Keratinocyte (primary cell): ENCODE measurements around the gene NPHS1. TPM values are rescaled to one million over a fixed set of nuclear protein-coding genes. Genes with fewer than 3 reads are reported as not detected.

Experiments used
- DNase-seq: peaks from one replicate; pipeline ENCODE4 v3.0.0-alpha.2; 2011; ENCODE audit warnings: low read depth, missing footprints, low spot score
- FAIRE-seq: peaks from 2 replicates; lab custom pipeline; 2011; peaks lifted over from hg19 to GRCh38; lab: Jason Lieb, UNC
- H2AFZ ChIP-seq: 2 replicates; pipeline ENCODE4 v1.6.0; 2012; ENCODE audit warnings: low read length, control low read depth, inconsistent platforms; ENCODE audit not compliant: control insufficient read depth
- H3K27ac ChIP-seq: 2 replicates; pipeline ENCODE4 v1.5.1; 2011; ENCODE audit warnings: low read length; ENCODE audit not compliant: control insufficient read depth, insufficient read depth
- H3K27me3 ChIP-seq: 3 replicates; pipeline ENCODE4 v1.6.0; 2011; ENCODE audit warnings: low read length; ENCODE audit not compliant: control insufficient read depth, insufficient read depth; ENCODE audit errors: extremely low read depth
- H3K36me3 ChIP-seq, 2 experiments: 2 replicates in 1 of 2; 3 replicates in 1 of 2; pipeline ENCODE4 v1.5.1; 2011; ENCODE audit warnings: low read length in 2 of 2, mild to moderate bottlenecking in 1 of 2; ENCODE audit not compliant: control insufficient read depth in 2 of 2, insufficient read depth in 2 of 2; ENCODE audit errors: extremely low read depth in 1 of 2
- H3K4me1 ChIP-seq: 3 replicates; pipeline ENCODE4 v1.5.1; 2011; ENCODE audit warnings: low read length; ENCODE audit not compliant: control insufficient read depth, insufficient read depth; ENCODE audit errors: extremely low read depth
- H3K4me2 ChIP-seq: 3 replicates; pipeline ENCODE4 v1.6.0; 2011; ENCODE audit warnings: low read depth, low read length; ENCODE audit not compliant: control insufficient read depth, insufficient read depth; ENCODE audit errors: extremely low read depth
- H3K4me3 ChIP-seq, 3 experiments: fragments of 200-600 bp in 1 of 3; sonication (generic) in 1 of 3; 2 replicates in 2 of 3; 3 replicates in 1 of 3; pipeline ENCODE4 v1.5.1; 2011 to 2016; ENCODE audit warnings: low read length in 3 of 3, mild to moderate bottlenecking in 3 of 3, control low read depth in 2 of 3, inconsistent platforms in 1 of 3, low read depth in 1 of 3, mixed read lengths in 1 of 3, mixed run types in 1 of 3, moderate library complexity in 1 of 3; ENCODE audit not compliant: control insufficient read depth in 2 of 3, insufficient read depth in 2 of 3; ENCODE audit errors: extremely low read depth in 1 of 3
- H3K79me2 ChIP-seq: 2 replicates; pipeline ENCODE4 v1.6.0; 2012; ENCODE audit warnings: low read length; ENCODE audit not compliant: control insufficient read depth, insufficient read depth
- H3K9ac ChIP-seq: 3 replicates; pipeline ENCODE4 v1.6.0; 2011; ENCODE audit warnings: low read length; ENCODE audit not compliant: control insufficient read depth, insufficient read depth; ENCODE audit errors: extremely low read depth
- H3K9me1 ChIP-seq: 3 replicates; pipeline ENCODE4 v1.6.0; 2011; ENCODE audit warnings: low read length; ENCODE audit not compliant: control insufficient read depth, insufficient read depth; ENCODE audit errors: extremely low read depth
- H3K9me3 ChIP-seq: 2 replicates; pipeline ENCODE4 v1.5.1; 2012; ENCODE audit warnings: low read depth, low read length; ENCODE audit not compliant: control insufficient read depth
- H4K20me1 ChIP-seq: 3 replicates; pipeline ENCODE4 v1.6.0; 2011; ENCODE audit warnings: low read length; ENCODE audit not compliant: control insufficient read depth, insufficient read depth; ENCODE audit errors: extremely low read depth
- EZH2 ChIP-seq: IDR thresholded peaks from one replicate; pipeline ENCODE4 v1.6.1; 2012; ENCODE audit warnings: inconsistent platforms, mild to moderate bottlenecking, low read length, moderate library complexity
- dilution Hi-C: fragments of 300-500 bp; cut with MboI; formaldehyde crosslinking; loops from one replicate; pipeline ENCODE4 v1.7.0; 2020; ENCODE audit warnings: low sequenced_read_pairs; ENCODE audit not compliant: extremely low pct_ligation_motif_present
- polyA plus RNA-seq, 5 experiments: library from polyadenylated mRNA; depleted of rRNA in 3 of 5; stranded (reverse) in 3 of 5; stranded (forward) in 1 of 5; unstranded in 1 of 5; fragments of >200 nt; gene quantifications; 1 replicate in 1 of 5; 2 replicates in 3 of 5; 3 replicates in 1 of 5; pipeline versions ENCODE4 v1.2.1 to v1.2.3, GENCODE V29; 2011 to 2012; ENCODE audit warnings: missing spikeins in 2 of 5, low read depth in 1 of 5, low replicate concordance in 1 of 5
- TF ChIP-seq, protein P1 (sequence below), 3 experiments: IDR thresholded peaks in 1 of 3; conservative IDR thresholded peaks in 1 of 3; optimal IDR thresholded peaks in 1 of 3; 2 replicates in 2 of 3; 3 replicates in 1 of 3; pipeline versions ENCODE3 to v1.5.1; 2011; ENCODE audit warnings: low read length in 3 of 3, mild to moderate bottlenecking in 3 of 3, moderate library complexity in 2 of 3, control low read depth in 1 of 3, inconsistent platforms in 1 of 3; ENCODE audit not compliant: insufficient read depth in 2 of 3; ENCODE audit errors: extremely low read depth in 1 of 3

The NPHS1 gene
- polyA plus RNA-seq, 1 donor (not counting 4 experiments of a cell fraction or from before 2014, with no cell fraction given) = not detected

DNA sequence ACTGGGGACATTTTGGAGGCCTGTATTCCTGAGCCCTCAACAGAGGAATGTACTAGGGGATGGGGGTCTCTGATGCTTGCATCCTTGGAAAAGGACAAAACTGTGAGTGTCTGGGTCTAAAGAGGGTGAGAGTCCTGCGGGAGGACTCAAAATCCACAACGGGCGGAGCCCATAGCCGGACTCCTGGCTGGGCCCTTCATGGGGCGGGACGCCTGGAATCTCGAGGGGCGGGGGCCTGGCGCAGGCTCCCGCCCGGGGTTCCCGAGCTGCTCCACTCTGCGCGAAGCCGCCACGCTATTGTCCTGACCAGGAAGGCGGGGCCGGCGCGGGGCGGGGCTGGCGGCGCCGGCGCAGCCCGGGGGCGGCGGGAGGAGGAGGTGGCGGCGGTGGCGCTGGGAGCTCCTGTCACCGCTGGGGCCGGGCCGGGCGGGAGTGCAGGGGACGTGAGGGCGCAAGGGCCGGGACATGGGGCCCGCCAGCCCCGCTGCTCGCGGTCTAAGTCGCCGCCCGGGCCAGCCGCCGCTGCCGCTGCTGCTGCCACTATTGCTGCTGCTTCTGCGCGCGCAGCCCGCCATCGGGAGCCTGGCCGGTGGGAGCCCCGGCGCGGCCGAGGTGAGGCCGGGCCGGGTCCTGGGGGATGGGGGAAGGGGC, 16.0 kb upstream of the NPHS1 start, which contains the start of gene APLP1:
Gene APLP1, plus strand, starts transcription at position 403 of the 651 bp plus-strand sequence. Its CDS starts 63 bp downstream, at position 466.
- TF ChIP-seq EZH2 = no peak
- TF ChIP-seq, protein P1, sequence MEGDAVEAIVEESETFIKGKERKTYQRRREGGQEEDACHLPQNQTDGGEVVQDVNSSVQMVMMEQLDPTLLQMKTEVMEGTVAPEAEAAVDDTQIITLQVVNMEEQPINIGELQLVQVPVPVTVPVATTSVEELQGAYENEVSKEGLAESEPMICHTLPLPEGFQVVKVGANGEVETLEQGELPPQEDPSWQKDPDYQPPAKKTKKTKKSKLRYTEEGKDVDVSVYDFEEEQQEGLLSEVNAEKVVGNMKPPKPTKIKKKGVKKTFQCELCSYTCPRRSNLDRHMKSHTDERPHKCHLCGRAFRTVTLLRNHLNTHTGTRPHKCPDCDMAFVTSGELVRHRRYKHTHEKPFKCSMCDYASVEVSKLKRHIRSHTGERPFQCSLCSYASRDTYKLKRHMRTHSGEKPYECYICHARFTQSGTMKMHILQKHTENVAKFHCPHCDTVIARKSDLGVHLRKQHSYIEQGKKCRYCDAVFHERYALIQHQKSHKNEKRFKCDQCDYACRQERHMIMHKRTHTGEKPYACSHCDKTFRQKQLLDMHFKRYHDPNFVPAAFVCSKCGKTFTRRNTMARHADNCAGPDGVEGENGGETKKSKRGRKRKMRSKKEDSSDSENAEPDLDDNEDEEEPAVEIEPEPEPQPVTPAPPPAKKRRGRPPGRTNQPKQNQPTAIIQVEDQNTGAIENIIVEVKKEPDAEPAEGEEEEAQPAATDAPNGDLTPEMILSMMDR (optimal IDR thresholded peaks at IDR 0.05 in 1 of 3, IDR thresholded peaks at IDR 0.05 in 1 of 3, conservative IDR thresholded peaks at IDR 0.05 in 1 of 3; ENCODE audit: extremely low read depth in 1 of 3, insufficient read depth in 2 of 3, low read length in 3 of 3) = no peak
- Histone ChIP-seq H3K9me1 (no peaks in the 10 kb centered on the region), H3K9me3 (no peaks in the 10 kb centered on the region), H3K36me3 (no peaks in the 10 kb centered on the region), H3K4me2 (peak within 1 kb of the TSS; percentile 58), H3K9ac (no peak within 1 kb of the TSS), H3K27me3 (peaks cover 24% of the 10 kb centered on the region), H3K79me2 (no peaks in the 10 kb centered on the region), H2AFZ (no peak within 1 kb of the TSS), H3K4me3 (peak within 1 kb of the TSS in 2 of 3 experiments; percentile 16 to 42), H3K27ac (no peak within 1 kb of the TSS), H4K20me1 (peaks cover 3% of the 10 kb centered on the region), H3K4me1 (peaks cover 3% of the 10 kb centered on the region)
- FAIRE-seq (no peak), DNase-seq (no peak)
- dilution Hi-C loops = no loop called here

DNA sequence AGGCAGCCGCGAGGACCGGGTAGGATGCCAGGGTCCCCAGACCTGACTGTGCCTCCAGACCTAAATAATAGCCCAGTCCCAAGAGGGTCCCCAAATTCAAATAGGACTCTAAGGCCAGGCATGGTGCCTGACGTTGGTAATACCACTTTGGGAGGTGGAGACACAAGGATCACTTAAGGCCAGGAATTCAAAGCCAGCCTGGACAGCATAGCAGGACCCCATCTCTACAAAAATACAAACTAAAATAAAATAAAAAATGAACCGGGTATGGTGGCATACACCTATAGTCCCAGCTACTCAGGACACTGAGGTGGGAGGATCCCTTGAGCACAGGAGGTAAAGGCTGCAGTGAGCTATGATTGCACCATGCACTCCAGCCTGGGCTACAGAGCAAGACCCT, 10.7 kb upstream of the NPHS1 start:
- no peak for FAIRE-seq
- DNase-seq = no peak

More for the DNA sequence above, 10.7 kb upstream of the NPHS1 start:
- no peak for TF ChIP-seq EZH2
- TF ChIP-seq, protein P1 (optimal IDR thresholded peaks at IDR 0.05 in 1 of 3, IDR thresholded peaks at IDR 0.05 in 1 of 3, conservative IDR thresholded peaks at IDR 0.05 in 1 of 3; ENCODE audit: extremely low read depth in 1 of 3, insufficient read depth in 2 of 3, low read length in 3 of 3) = no peak
- H3K9me1 ChIP-seq = no peaks in the 10 kb centered on the region
- H3K4me1 ChIP-seq = no peaks in the 10 kb centered on the region
- no peak overlapping the region for H2AFZ ChIP-seq
- no peak overlapping the region for H3K27ac ChIP-seq
- dilution Hi-C loops = no loop called here
- no peak overlapping the region for H3K4me3 ChIP-seq
- peaks cover 32% of the 10 kb centered on the region for H3K27me3 ChIP-seq
- H3K36me3 ChIP-seq = no peaks in the 10 kb centered on the region
- H3K79me2 ChIP-seq = no peaks in the 10 kb centered on the region
- peaks cover 3% of the 10 kb centered on the region for H4K20me1 ChIP-seq
- H3K4me2 ChIP-seq = no peak overlapping the region
- no peak overlapping the region for H3K9ac ChIP-seq
- no peaks in the 10 kb centered on the region for H3K9me3 ChIP-seq
